Body of pancreas (tissue), 4 donors: ENCODE measurements around the gene AGAP1.

Experiments
- CTCF ChIP-seq, 7 experiments: fragments of 450-650 bp in 4 of 7; fragments of 200-600 bp in 3 of 7; sonication (generic) in 3 of 7; IDR thresholded peaks; one replicate each; pipeline ENCODE4 v1.5.1; 2016 to 2019; ENCODE audit warnings: antibody characterized with exemption in 7 of 7
- POLR2A ChIP-seq, 3 donors: fragments of 450-650 bp; IDR thresholded peaks; one replicate each; pipeline ENCODE4 v1.6.1; 2016; ENCODE audit warnings: antibody characterized with exemption in 3 of 3, mild to moderate bottlenecking in 2 of 3

- TF ChIP-seq CTCF (IDR thresholded peaks at IDR 0.05) (no peak), POLR2A (IDR thresholded peaks at IDR 0.05) (no peak)
Observed at GRCh38 chr2:235573331-235574221, 79.7 kb downstream of the AGAP1 start.
